Endothelial cell of umbilical vein (primary cell): Measurements from ENCODE around the gene CAMK2N2. TPM values are rescaled to one million over a fixed set of nuclear protein-coding genes. Genes with fewer than 3 reads are reported as not detected.

Source experiments
- BruUV-seq: library from RNA; stranded (reverse); fragments of 400-500 nt; replicated peaks from 2 replicates; lab custom pipeline; 2021; lab: Mats Ljungman, UMichigan
- CTCF ChIA-PET: fragments of 300-600, 350-600 bp; sonication (Branson Sonifier 250); formaldehyde crosslinking; loops from one replicate; lab custom pipeline; 2021; ENCODE audit warnings: antibody characterized with exemption, inconsistent platforms; lab: Charles Lee
- POLR2A ChIA-PET: fragments of 300-600, 350-600 bp; sonication (Branson Sonifier 250); formaldehyde crosslinking; loops from one replicate; lab custom pipeline; 2021; ENCODE audit warnings: antibody characterized with exemption, inconsistent platforms; lab: Charles Lee
- DNase-seq: peaks from one replicate; pipeline ENCODE4 v3.0.0-alpha.2; 2011; ENCODE audit warnings: low read depth, low spot score
- FAIRE-seq: peaks from 2 replicates; lab custom pipeline; 2011; peaks lifted over from hg19 to GRCh38; lab: Jason Lieb, UNC
- H2AFZ ChIP-seq: 2 replicates; pipeline ENCODE4 v1.6.0; 2012; ENCODE audit warnings: low read depth, low read length, control low read depth, inconsistent platforms
- H3K27ac ChIP-seq: 2 replicates; pipeline ENCODE4 v1.5.1; 2011; ENCODE audit warnings: low read depth, mild to moderate bottlenecking, control low read depth, low read length, moderate library complexity; ENCODE audit not compliant: insufficient read depth
- H3K27me3 ChIP-seq, 2 experiments: 2 replicates each; pipeline versions ENCODE4 v1.6.0 to v1.6.1; 2011; ENCODE audit warnings: low read length in 2 of 2, mixed read lengths in 1 of 2; ENCODE audit not compliant: control insufficient read depth in 2 of 2, insufficient read depth in 2 of 2
- H3K36me3 ChIP-seq, 2 experiments: 2 replicates in 1 of 2; 3 replicates in 1 of 2; pipeline ENCODE4 v1.5.1; 2011; ENCODE audit warnings: low read length in 2 of 2, mild to moderate bottlenecking in 1 of 2, moderate library complexity in 1 of 2; ENCODE audit not compliant: control insufficient read depth in 2 of 2, insufficient read depth in 2 of 2; ENCODE audit errors: extremely low read depth in 1 of 2
- H3K4me1 ChIP-seq: 3 replicates; pipeline ENCODE4 v1.5.1; 2011; ENCODE audit warnings: mild to moderate bottlenecking, low read length; ENCODE audit not compliant: control insufficient read depth, insufficient read depth; ENCODE audit errors: extremely low read depth
- H3K4me2 ChIP-seq: 2 replicates; pipeline ENCODE4 v1.6.1; 2011; ENCODE audit warnings: low read length, control low read depth, mixed read lengths; ENCODE audit not compliant: insufficient read depth
- H3K4me3 ChIP-seq, 3 experiments: fragments of 200-600 bp in 1 of 3; sonication (generic), shearing (Covaris generic) in 1 of 3; replicated peaks in 1 of 3; 2 replicates each; pipeline ENCODE4 v1.5.1; 2011 to 2016; ENCODE audit warnings: control low read depth in 3 of 3, low read length in 3 of 3, mild to moderate bottlenecking in 2 of 3, inconsistent platforms in 1 of 3, low read depth in 1 of 3, moderate library complexity in 1 of 3; ENCODE audit not compliant: insufficient read depth in 1 of 3
- H3K79me2 ChIP-seq: 2 replicates; pipeline ENCODE4 v1.6.0; 2012; ENCODE audit warnings: low read length, inconsistent platforms; ENCODE audit not compliant: control insufficient read depth, insufficient read depth
- H3K9ac ChIP-seq: replicated peaks from 2 replicates; pipeline ENCODE3; 2011; ENCODE audit warnings: low read length, control low read depth; ENCODE audit not compliant: insufficient read depth; ENCODE audit errors: extremely low read depth
- H3K9me1 ChIP-seq: replicated peaks from 3 replicates; pipeline ENCODE4 v1.6.0; 2011; ENCODE audit warnings: mild to moderate bottlenecking, low read length; ENCODE audit not compliant: control insufficient read depth, insufficient read depth; ENCODE audit errors: extremely low read depth
- H3K9me3 ChIP-seq: replicated peaks from 2 replicates; pipeline ENCODE4 v1.5.1; 2012; ENCODE audit warnings: low read length, inconsistent platforms; ENCODE audit not compliant: control insufficient read depth, insufficient read depth
- H4K20me1 ChIP-seq: replicated peaks from 2 replicates; pipeline ENCODE3; 2011; ENCODE audit warnings: mild to moderate bottlenecking, low read length; ENCODE audit not compliant: control insufficient read depth, insufficient read depth; ENCODE audit errors: extremely low read depth
- CTCF ChIP-seq, 2 donors: IDR thresholded peaks; 1 replicate in 1 of 2; 2 replicates in 1 of 2; pipeline ENCODE4 v1.5.1; 2011; ENCODE audit warnings: low read length in 2 of 2, mild to moderate bottlenecking in 2 of 2, moderate library complexity in 2 of 2, control low read depth in 1 of 2, inconsistent platforms in 1 of 2, low read depth in 1 of 2; ENCODE audit not compliant: insufficient read depth in 1 of 2; ENCODE audit errors: extremely low read depth in 1 of 2
- EZH2 ChIP-seq: IDR thresholded peaks from 2 replicates; pipeline ENCODE4 v1.6.1; 2012; ENCODE audit warnings: borderline replicate concordance, low read depth, mild to moderate bottlenecking, moderate library complexity, low read length, inconsistent platforms; ENCODE audit not compliant: severe bottlenecking
- FOS ChIP-seq: IDR thresholded peaks from 2 replicates; pipeline ENCODE4 v1.6.1; 2011; ENCODE audit warnings: mild to moderate bottlenecking, low read length, moderate library complexity, borderline replicate concordance; ENCODE audit not compliant: insufficient read depth
- GATA2 ChIP-seq: IDR thresholded peaks from 2 replicates; pipeline ENCODE4 v1.7.0; 2011; ENCODE audit warnings: low read depth, mild to moderate bottlenecking, moderate library complexity, mixed read lengths, low read length; ENCODE audit not compliant: insufficient read length, insufficient read depth
- JUN ChIP-seq: IDR thresholded peaks from 2 replicates; pipeline ENCODE4 v1.6.1; 2011; ENCODE audit warnings: borderline replicate concordance, low read depth; ENCODE audit not compliant: insufficient read length, insufficient read depth
- MAX ChIP-seq: IDR thresholded peaks from 2 replicates; pipeline ENCODE4 v1.6.1; 2011; ENCODE audit not compliant: insufficient read depth, insufficient read length
- MYC ChIP-seq: IDR thresholded peaks from one replicate; pipeline ENCODE4 v1.6.1; 2011; ENCODE audit warnings: mild to moderate bottlenecking, low read depth, low read length
- POLR2A ChIP-seq: IDR thresholded peaks from 2 replicates; pipeline ENCODE4 v1.6.1; 2012; ENCODE audit warnings: low read depth, mild to moderate bottlenecking, control low read depth, low read length
- POLR2AphosphoS5 ChIP-seq: IDR thresholded peaks from 2 replicates; pipeline ENCODE4 v1.6.1; 2012; ENCODE audit warnings: low read depth, mild to moderate bottlenecking, control low read depth, low read length, moderate library complexity; ENCODE audit not compliant: insufficient read depth
- dilution Hi-C: fragments of 300-500 bp; cut with MboI; formaldehyde crosslinking; loops from one replicate; pipeline ENCODE4 v1.15.0; 2019; ENCODE audit warnings: low sequenced_read_pairs; ENCODE audit not compliant: extremely low pct_ligation_motif_present
- intact Hi-C: fragments of 100-400 bp; cut with micrococcal nuclease; formaldehyde crosslinking; loops from one replicate; pipeline ENCODE4 v1.10.0; 2022
- polyA plus RNA-seq, 4 experiments: library from polyadenylated mRNA; depleted of rRNA in 3 of 4; stranded (reverse) in 3 of 4; unstranded in 1 of 4; fragments of >200 nt; gene quantifications; 2 replicates each; pipeline versions ENCODE4 v1.2.1 to v1.2.3, GENCODE V29; 2011 to 2012; ENCODE audit warnings: missing spikeins in 1 of 4
- total RNA-seq: library from RNA; stranded (reverse); gene quantifications from 2 replicates; pipeline ENCODE4 v1.2.3, GENCODE V29; 2021

The CAMK2N2 gene
- total and polyA plus RNA-seq, 2 donors (not counting 3 experiments of a cell fraction or from before 2014, with no cell fraction given), result 0.11 TPM; not detected in 1

GRCh38 chr3:184237807-184238206 lies 23.5 kb downstream of the CAMK2N2 start:
- H3K4me3 ChIP-seq, result no peak overlapping the region
- dilution Hi-C loops (no loop called here), intact Hi-C loops (no loop called here)
- no peak for FAIRE-seq
- peaks cover 1% of the 10 kb centered on the region in 2 experiments for H3K27me3 ChIP-seq
- DNase-seq, result no peak
- no peak for TF ChIP-seq GATA2
- no peak for TF ChIP-seq POLR2A
- no peak for TF ChIP-seq FOS
- TF ChIP-seq JUN, result no peak
- no peak for TF ChIP-seq POLR2AphosphoS5
- no peak for TF ChIP-seq CTCF (IDR thresholded peaks at IDR 0.05; ENCODE audit: extremely low read depth in 1 of 2, insufficient read depth in 1 of 2, low read depth in 1 of 2, low read length in 2 of 2)
- TF ChIP-seq EZH2, result no peak
- no peak for TF ChIP-seq MAX
- TF ChIP-seq MYC, result no peak
- no peaks in the 10 kb centered on the region for H3K4me1 ChIP-seq
- H2AFZ ChIP-seq, result no peak overlapping the region
- no peaks in the 10 kb centered on the region for H4K20me1 ChIP-seq
- POLR2A ChIA-PET, result no interaction called here
- no peaks in the 10 kb centered on the region for H3K9me3 ChIP-seq
- no peak overlapping the region for H3K27ac ChIP-seq
- H3K9ac ChIP-seq, result no peak overlapping the region
- peaks cover 0 to 5% of the 10 kb centered on the region in 2 experiments for H3K36me3 ChIP-seq
- no peak overlapping the region for H3K4me2 ChIP-seq
- BruUV-seq, result no TSS peak
- no peaks in the 10 kb centered on the region for H3K9me1 ChIP-seq
- CTCF ChIA-PET, result interaction anchor here (1.3 to 8.1 kb wide), 3 partner anchors 10 to 341 kb away, joined by 5 to 98 read pairs (median 54); partner anchors contain the start of gene VWA5B2
- no peaks in the 10 kb centered on the region for H3K79me2 ChIP-seq
